ENCODE results near the gene FOLR3.
"Not testable (repeated sequence)": the region's sequence is repeated elsewhere in the genome, so short reads cannot be mapped to it uniquely, and the experiment has no call there.

Gene FOLR3

GRCh38 chr11:72169046-72169555 is 33.6 kb downstream of the FOLR3 start:
- not testable (repeated sequence) for DNase-seq

GRCh38 chr11:72169754-72170153 is 34.2 kb downstream of the FOLR3 start:
- DNase-seq: not testable (repeated sequence)

GRCh38 chr11:72172043-72172442 is 36.5 kb downstream of the FOLR3 start:
- not testable (repeated sequence) for DNase-seq

- no peak for DNase-seq
Measured at GRCh38 chr11:72173291-72173690, 37.8 kb downstream of the FOLR3 start.

GRCh38 chr11:72174302-72175070 is 39.0 kb downstream of the FOLR3 start:
- DNase-seq: no peak

GRCh38 chr11:72177656-72178055 is 42.1 kb downstream of the FOLR3 start:
- DNase-seq: no peak

- no peak for DNase-seq
Measured at GRCh38 chr11:72179049-72179803, 43.7 kb downstream of the FOLR3 start.

GRCh38 chr11:72179804-72180396 is 44.4 kb downstream of the FOLR3 start:
- no peak for DNase-seq

GRCh38 chr11:72180892-72181552 is 45.5 kb downstream of the FOLR3 start:
- not testable (repeated sequence) for DNase-seq

GRCh38 chr11:72181553-72181958 is 46.0 kb downstream of the FOLR3 start:
- DNase-seq: not testable (repeated sequence)

GRCh38 chr11:72188267-72188666 is 52.7 kb downstream of the FOLR3 start:
- no peak for DNase-seq

Measured in kidney glomerular epithelial cell (primary cell).